Calu3 (cell line): ENCODE measurements around the gene GDPGP1. TPM values are rescaled to one million over a fixed set of nuclear protein-coding genes. Genes with fewer than 3 reads are reported as not detected.
A peak's percentile ranks its signal among the peaks of the same experiment; 100 is the strongest.

Experiments used
- BruUV-seq: library from RNA; stranded (reverse); fragments of 400-500 nt; replicated peaks from 2 replicates; lab custom pipeline; 2021; lab: Mats Ljungman, UMichigan
- CTCF ChIA-PET: fragments of 300-600 bp; sonication (Branson Sonifier 250); formaldehyde crosslinking; loops from one replicate; lab custom pipeline; 2022; ENCODE audit warnings: antibody characterized with exemption; lab: Charles Lee
- DNase-seq: peaks from one replicate; pipeline ENCODE4 v3.0.0; 2022
- H3K27ac Mint-ChIP-seq: one replicate; pipeline ENCODE4 v1.8.0; 2022; ENCODE audit warnings: mixed read lengths; ENCODE audit not compliant: unreplicated experiment
- H3K27me3 Mint-ChIP-seq: one replicate; pipeline ENCODE4 v1.8.0; 2022; ENCODE audit warnings: mixed read lengths; ENCODE audit not compliant: unreplicated experiment
- H3K36me3 Mint-ChIP-seq: one replicate; pipeline ENCODE4 v1.8.0; 2022; ENCODE audit warnings: mild to moderate bottlenecking, moderate library complexity, mixed read lengths; ENCODE audit not compliant: insufficient read depth, unreplicated experiment
- H3K4me1 Mint-ChIP-seq: one replicate; pipeline ENCODE4 v1.8.0; 2022; ENCODE audit warnings: mild to moderate bottlenecking, low read depth, mixed read lengths; ENCODE audit not compliant: unreplicated experiment
- H3K4me3 Mint-ChIP-seq: one replicate; pipeline ENCODE4 v1.8.0; 2022; ENCODE audit warnings: mild to moderate bottlenecking, low read depth, moderate library complexity, mixed read lengths; ENCODE audit not compliant: unreplicated experiment
- H3K9me3 Mint-ChIP-seq: one replicate; pipeline ENCODE4 v1.8.0; 2022; ENCODE audit warnings: low read depth, mixed read lengths; ENCODE audit not compliant: unreplicated experiment
- intact Hi-C: fragments of 100-400 bp; cut with micrococcal nuclease; formaldehyde crosslinking; loops from one replicate; pipeline ENCODE4 v1.10.0; 2022; ENCODE audit not compliant: unreplicated experiment
- total RNA-seq: library from RNA; stranded (reverse); gene quantifications from 2 replicates; pipeline ENCODE4 v1.2.3, GENCODE V29; 2022
- TF ChIP-seq, protein P1 (sequence below): fragments of 200-600 bp; IDR thresholded peaks from one replicate; pipeline ENCODE4 v1.8.0; 2022; ENCODE audit warnings: antibody characterized with exemption; ENCODE audit not compliant: unreplicated experiment

Gene GDPGP1
- total RNA-seq, 1 experiment from 2014 or later, result 20.3 TPM

DNA sequence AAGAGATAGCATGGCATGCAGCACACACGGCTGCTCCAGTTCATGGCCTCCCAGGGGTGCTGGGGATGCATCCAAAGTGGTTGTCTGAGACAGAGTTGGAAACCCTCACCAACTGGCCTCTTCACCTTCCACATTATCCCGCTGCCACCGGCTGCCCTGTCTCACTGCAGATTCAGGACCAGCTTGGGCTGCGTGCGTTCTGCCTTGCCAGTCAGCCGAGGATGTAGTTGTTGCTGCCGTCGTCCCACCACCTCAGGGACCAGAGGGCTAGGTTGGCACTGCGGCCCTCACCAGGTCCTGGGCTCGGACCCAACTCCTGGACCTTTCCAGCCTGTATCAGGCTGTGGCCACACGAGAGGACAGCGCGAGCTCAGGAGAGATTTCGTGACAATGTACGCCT, 5.0 kb upstream of the GDPGP1 start:
- intact Hi-C loops, result no loop called here
- peak overlapping the region; percentile 78 for H3K27ac Mint-ChIP-seq
- TF ChIP-seq, protein P1, sequence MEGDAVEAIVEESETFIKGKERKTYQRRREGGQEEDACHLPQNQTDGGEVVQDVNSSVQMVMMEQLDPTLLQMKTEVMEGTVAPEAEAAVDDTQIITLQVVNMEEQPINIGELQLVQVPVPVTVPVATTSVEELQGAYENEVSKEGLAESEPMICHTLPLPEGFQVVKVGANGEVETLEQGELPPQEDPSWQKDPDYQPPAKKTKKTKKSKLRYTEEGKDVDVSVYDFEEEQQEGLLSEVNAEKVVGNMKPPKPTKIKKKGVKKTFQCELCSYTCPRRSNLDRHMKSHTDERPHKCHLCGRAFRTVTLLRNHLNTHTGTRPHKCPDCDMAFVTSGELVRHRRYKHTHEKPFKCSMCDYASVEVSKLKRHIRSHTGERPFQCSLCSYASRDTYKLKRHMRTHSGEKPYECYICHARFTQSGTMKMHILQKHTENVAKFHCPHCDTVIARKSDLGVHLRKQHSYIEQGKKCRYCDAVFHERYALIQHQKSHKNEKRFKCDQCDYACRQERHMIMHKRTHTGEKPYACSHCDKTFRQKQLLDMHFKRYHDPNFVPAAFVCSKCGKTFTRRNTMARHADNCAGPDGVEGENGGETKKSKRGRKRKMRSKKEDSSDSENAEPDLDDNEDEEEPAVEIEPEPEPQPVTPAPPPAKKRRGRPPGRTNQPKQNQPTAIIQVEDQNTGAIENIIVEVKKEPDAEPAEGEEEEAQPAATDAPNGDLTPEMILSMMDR, result no peak
- no peaks in the 10 kb centered on the region for H3K9me3 Mint-ChIP-seq
- no peaks in the 10 kb centered on the region for H3K27me3 Mint-ChIP-seq
- DNase-seq, result no peak
- TSS peak; percentile 69 for BruUV-seq
- H3K36me3 Mint-ChIP-seq, result peaks cover 80% of the 10 kb centered on the region
- CTCF ChIA-PET, result no interaction called here
- H3K4me3 Mint-ChIP-seq, result no peak overlapping the region
- peaks cover 19% of the 10 kb centered on the region for H3K4me1 Mint-ChIP-seq

DNA sequence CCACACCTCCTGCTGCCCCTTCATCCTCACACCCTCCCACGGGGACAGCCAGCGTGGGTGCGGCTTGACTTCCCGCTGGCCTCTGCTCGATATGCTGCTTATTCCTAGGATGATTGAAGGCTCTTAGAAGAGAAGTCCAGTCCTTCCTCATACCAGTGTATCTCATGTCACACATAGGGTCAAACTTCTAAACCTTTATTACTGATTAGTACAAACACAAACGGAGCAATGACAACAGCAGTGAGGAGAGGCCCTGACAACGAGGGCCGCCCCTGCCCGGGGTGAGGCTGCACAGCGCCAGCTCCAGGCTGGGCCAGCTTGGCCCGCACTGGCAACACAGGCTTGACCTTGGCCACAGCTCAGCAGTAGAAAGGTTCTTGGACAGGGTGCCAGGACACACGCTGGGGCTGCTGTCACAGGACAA, 3.9 kb upstream of the GDPGP1 start:
- no TSS peak for BruUV-seq
- Mint-ChIP-seq H3K4me3 (peak overlapping the region; percentile 13), H3K27me3 (no peaks in the 10 kb centered on the region), H3K4me1 (peaks cover 27% of the 10 kb centered on the region), H3K9me3 (no peaks in the 10 kb centered on the region), H3K27ac (peak overlapping the region; percentile 78), H3K36me3 (peaks cover 80% of the 10 kb centered on the region)
- TF ChIP-seq, protein P1, result no peak
- peak; percentile 40 for DNase-seq
- intact Hi-C loops, result no loop called here
- CTCF ChIA-PET, result interaction anchor here (2.1 kb wide), 1 partner anchor 87 kb away, joined by 8 read pairs; no protein-coding TSS in a partner anchor

DNA sequence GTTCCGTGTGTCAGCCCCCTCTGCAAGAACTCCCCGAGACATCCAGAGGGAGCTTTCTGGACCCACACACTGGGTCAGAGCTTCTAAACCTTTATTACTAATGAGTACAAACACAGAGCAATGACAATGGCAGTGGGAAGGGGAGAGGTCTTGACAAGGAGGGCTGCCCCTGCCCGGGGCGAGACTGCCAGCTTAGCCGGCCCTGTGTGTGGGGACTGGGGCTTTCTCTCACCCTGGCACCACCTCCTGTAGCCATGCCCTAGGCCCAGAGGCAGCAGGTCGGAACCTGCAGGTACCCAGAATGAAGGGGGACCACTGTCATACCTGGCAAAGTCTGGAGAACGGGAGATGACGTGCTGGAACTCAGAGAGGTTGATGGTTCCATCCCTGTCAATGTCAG, 3.4 kb upstream of the GDPGP1 start:
- BruUV-seq, result no TSS peak
- CTCF ChIA-PET, result interaction anchor here (0.5 to 2.1 kb wide), 2 partner anchors 86 to 87 kb away, joined by 7 to 8 read pairs; no protein-coding TSS in a partner anchor
- H3K36me3 Mint-ChIP-seq, result peaks cover 80% of the 10 kb centered on the region
- H3K4me1 Mint-ChIP-seq, result peaks cover 30% of the 10 kb centered on the region
- H3K27me3 Mint-ChIP-seq, result no peaks in the 10 kb centered on the region
- intact Hi-C loops, result no loop called here
- no peak overlapping the region for H3K27ac Mint-ChIP-seq
- no peak for DNase-seq
- TF ChIP-seq, protein P1, result no peak
- no peaks in the 10 kb centered on the region for H3K9me3 Mint-ChIP-seq
- H3K4me3 Mint-ChIP-seq, result peak overlapping the region; percentile 13

DNA sequence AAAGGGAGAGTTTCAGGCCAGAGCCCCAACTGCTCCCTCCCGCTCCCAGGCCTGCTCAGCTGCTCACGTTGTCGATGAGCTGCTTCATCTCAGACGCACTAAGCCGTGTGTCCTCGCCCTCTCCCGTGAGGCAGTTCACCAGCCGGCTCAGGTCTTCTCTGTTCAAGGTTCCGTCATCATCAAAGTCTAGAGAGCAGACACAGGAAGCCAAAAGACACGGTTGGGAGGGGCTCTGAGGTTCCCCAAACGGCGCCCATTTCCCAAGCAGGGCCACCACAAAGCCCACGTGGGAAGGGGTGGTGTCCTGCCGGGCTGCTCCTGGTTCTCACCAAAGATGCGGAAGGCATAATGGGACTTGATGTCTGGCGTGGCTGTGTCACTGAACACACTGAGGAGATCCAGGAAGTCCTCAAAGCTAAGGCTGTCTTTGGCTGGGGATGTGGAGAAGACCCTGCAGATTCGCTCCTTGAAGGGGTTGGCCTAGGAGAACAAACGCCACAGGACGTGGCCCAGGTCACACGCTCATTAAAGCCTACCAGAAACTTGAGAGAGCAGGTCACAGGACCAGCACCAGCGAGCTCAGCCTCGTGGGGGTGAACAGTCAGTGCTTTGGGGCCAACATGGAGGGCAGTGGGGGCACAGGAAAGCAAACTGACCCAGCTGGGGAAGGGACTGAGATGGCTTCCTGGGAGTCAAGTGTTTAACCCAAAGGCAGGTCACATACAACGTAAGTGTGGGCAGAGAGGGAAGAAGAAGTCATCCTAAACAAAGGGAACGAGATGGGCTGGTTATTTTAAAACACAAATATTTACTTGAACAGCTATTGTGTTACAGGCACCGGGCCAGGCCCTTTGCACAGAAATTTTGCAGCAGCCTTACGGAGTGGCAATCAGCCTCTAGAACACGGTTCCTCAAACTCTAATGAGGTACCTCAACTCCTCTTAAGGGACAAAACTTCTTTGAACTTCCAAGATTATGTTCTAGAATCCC, 2.7 kb upstream of the GDPGP1 start:
- CTCF ChIA-PET, result interaction anchor here (0.5 to 3.4 kb wide), 3 partner anchors 10 to 88 kb away, joined by 7 to 28 read pairs (median 8); no protein-coding TSS in a partner anchor
- Mint-ChIP-seq H3K4me1 (peaks cover 30% of the 10 kb centered on the region), H3K9me3 (no peaks in the 10 kb centered on the region), H3K4me3 (peak overlapping the region; percentile 77), H3K36me3 (peaks cover 86% of the 10 kb centered on the region), H3K27ac (no peak overlapping the region), H3K27me3 (no peaks in the 10 kb centered on the region)
- no peak for DNase-seq
- intact Hi-C loops, result loop anchor here (2.0 kb wide), 1 partner anchor 33 kb away; the partner anchor contains the start of gene NGRN
- TF ChIP-seq, protein P1, result no peak
- BruUV-seq, result no TSS peak
